HepG2 (cell line): ENCODE results near the gene SMAD1. TPM values are rescaled to one million over a fixed set of nuclear protein-coding genes. Genes with fewer than 3 reads are reported as not detected.

Source experiments
- HNRNPUL1 ChIP-seq: fragments of 200-400 bp; formaldehyde crosslinking; IDR thresholded peaks from 2 replicates; pipeline ENCODE4 v1.6.1; 2017; ENCODE audit warnings: low read depth, mild to moderate bottlenecking, low read length, moderate library complexity
- HOXA9 ChIP-seq: sonication (generic); formaldehyde crosslinking; IDR thresholded peaks from 2 replicates; pipeline ENCODE4 v1.8.1; 2022; ENCODE audit warnings: missing genetic modification reagents, mild to moderate bottlenecking, moderate library complexity, borderline replicate concordance
- JUNB ChIP-seq: sonication (generic); formaldehyde crosslinking; IDR thresholded peaks from 2 replicates; pipeline ENCODE4 v1.8.0; 2022; ENCODE audit warnings: missing genetic modification reagents, mild to moderate bottlenecking, borderline replicate concordance
- MED1 ChIP-seq: sonication (generic); formaldehyde crosslinking; IDR thresholded peaks from 2 replicates; pipeline ENCODE4 v1.4.0; 2020; ENCODE audit warnings: missing genetic modification reagents
- MED13 ChIP-seq: sonication (generic); formaldehyde crosslinking; IDR thresholded peaks from 2 replicates; pipeline ENCODE4 v1.5.0; 2020; ENCODE audit warnings: missing genetic modification reagents
- PRPF4 ChIP-seq: fragments of 200-400 bp; formaldehyde crosslinking; IDR thresholded peaks from 2 replicates; pipeline ENCODE4 v1.6.1; 2016; ENCODE audit warnings: low read length, low read depth; ENCODE audit not compliant: poor library complexity, severe bottlenecking
- SIN3B ChIP-seq: fragments of 150-350 bp; IDR thresholded peaks from 2 replicates; pipeline ENCODE4 v1.6.1; 2014; ENCODE audit warnings: low read length
- TARDBP ChIP-seq: sonication (generic); formaldehyde crosslinking; IDR thresholded peaks from 2 replicates; pipeline ENCODE4 v1.8.0; 2022; ENCODE audit warnings: mild to moderate bottlenecking, missing genetic modification reagents
- TEAD3 ChIP-seq: optimal IDR thresholded peaks from 2 replicates; pipeline ENCODE3; 2016; ENCODE audit warnings: borderline replicate concordance
- ZKSCAN8 ChIP-seq: IDR thresholded peaks from 2 replicates; pipeline ENCODE4 v1.6.1; 2016; ENCODE audit warnings: borderline replicate concordance, missing genetic modification reagents, missing compliant biosample characterization
- ZMAT3 ChIP-seq: sonication (generic); formaldehyde crosslinking; conservative IDR thresholded peaks from 2 replicates; pipeline ENCODE4 v1.7.0; 2021; ENCODE audit warnings: missing genetic modification reagents
- ZNF121 ChIP-seq: sonication (generic); formaldehyde crosslinking; IDR thresholded peaks from 2 replicates; pipeline ENCODE4 v1.5.0; 2020; ENCODE audit warnings: mild to moderate bottlenecking, missing genetic modification reagents
- ZNF329 ChIP-seq: sonication (generic); formaldehyde crosslinking; IDR thresholded peaks from 2 replicates; pipeline ENCODE4 v1.9.0; 2021; ENCODE audit warnings: low read depth, mild to moderate bottlenecking, missing genetic modification reagents
- ZNF446 ChIP-seq: sonication (generic); formaldehyde crosslinking; IDR thresholded peaks from 2 replicates; pipeline ENCODE4 v1.5.0; 2020; ENCODE audit warnings: mild to moderate bottlenecking, missing genetic modification reagents
- ZNF703 ChIP-seq: sonication (generic); formaldehyde crosslinking; IDR thresholded peaks from 2 replicates; pipeline ENCODE4 v1.5.1; 2020; ENCODE audit warnings: missing genetic modification reagents, mild to moderate bottlenecking, moderate library complexity, borderline replicate concordance
- ZNF720 ChIP-seq: sonication (generic); formaldehyde crosslinking; IDR thresholded peaks from 2 replicates; pipeline ENCODE4 v1.4.0; 2020; ENCODE audit warnings: missing genetic modification reagents
- ZNF773 ChIP-seq: sonication (generic); formaldehyde crosslinking; IDR thresholded peaks from 2 replicates; pipeline ENCODE4 v1.4.0; 2020; ENCODE audit warnings: missing genetic modification reagents, borderline replicate concordance
- polyA plus RNA-seq, 8 experiments: library from polyadenylated mRNA; depleted of rRNA in 3 of 8; stranded (reverse) in 7 of 8; unstranded in 1 of 8; fragments of >200 nt; fragmentation: Illumina TruSeq in 4 of 8; extraction: Trizol in 4 of 8; gene quantifications; 2 replicates each; pipeline versions ENCODE4 v1.2.1 to v1.2.3, GENCODE V29; 2011 to 2016; ENCODE audit warnings: low read depth in 4 of 8, missing spikeins in 1 of 8, mixed read lengths in 1 of 8; ENCODE audit not compliant: insufficient read depth in 1 of 8
- total RNA-seq, 5 experiments: library from RNA; depleted of rRNA; stranded (reverse); fragments of >200 nt; fragmentation: Illumina TruSeq; extraction: Trizol; gene quantifications; 2 replicates each; pipeline ENCODE4 v1.2.3, GENCODE V29; 2016; ENCODE audit warnings: low read depth in 1 of 5
- TF ChIP-seq, protein P1 (sequence below), 2 experiments: sonication (generic) in 1 of 2; formaldehyde crosslinking in 1 of 2; IDR thresholded peaks; 2 replicates each; pipeline versions ENCODE4 v1.4.0 to v1.6.1; 2018 to 2020; ENCODE audit warnings: missing genetic modification reagents in 2 of 2, borderline replicate concordance in 1 of 2, low read depth in 1 of 2, mild to moderate bottlenecking in 1 of 2, missing biosample characterization in 1 of 2
- TF ChIP-seq, protein P2 (sequence below): sonication (generic); formaldehyde crosslinking; IDR thresholded peaks from 2 replicates; pipeline ENCODE4 v1.4.0; 2020; ENCODE audit warnings: mild to moderate bottlenecking, missing genetic modification reagents
- TF ChIP-seq, protein P3 (sequence below), 2 experiments: fragments of 450-650 bp in 1 of 2; sonication (generic) in 1 of 2; formaldehyde crosslinking; IDR thresholded peaks; 2 replicates each; pipeline versions ENCODE4 v1.5.0 to v1.8.0; 2020 to 2022; ENCODE audit warnings: mild to moderate bottlenecking in 1 of 2, missing genetic modification reagents in 1 of 2
- TF ChIP-seq, protein P4 (sequence below): sonication (generic); formaldehyde crosslinking; IDR thresholded peaks from 2 replicates; pipeline ENCODE4 v1.8.1; 2023; ENCODE audit warnings: mild to moderate bottlenecking, moderate library complexity, missing genetic modification reagents
- TF ChIP-seq, protein P5 (sequence below): sonication (generic); formaldehyde crosslinking; IDR thresholded peaks from 2 replicates; pipeline ENCODE4 v1.5.0; 2020; ENCODE audit warnings: missing genetic modification reagents

SMAD1 gene
- total and polyA plus RNA-seq, 2 of the 13 experiments (the other 11 are each of a cell fraction or from before 2014, with no cell fraction given): 12.7 to 16.6 TPM

DNA sequence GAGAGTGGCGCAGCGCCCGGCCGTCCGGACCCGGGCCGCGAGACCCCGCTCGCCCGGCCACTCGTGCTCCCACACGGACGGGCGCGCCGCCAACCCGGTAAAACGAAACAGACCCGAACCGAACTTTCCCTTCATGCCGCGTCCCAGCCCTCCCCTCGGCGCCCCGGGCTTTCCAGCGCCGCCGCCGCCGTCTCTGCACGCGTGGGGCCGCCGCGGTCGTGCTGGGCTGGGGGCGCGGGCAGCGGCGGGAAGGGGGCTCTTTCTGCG is 222 bp downstream of the SMAD1 start (continued):
- TF ChIP-seq, protein P1, sequence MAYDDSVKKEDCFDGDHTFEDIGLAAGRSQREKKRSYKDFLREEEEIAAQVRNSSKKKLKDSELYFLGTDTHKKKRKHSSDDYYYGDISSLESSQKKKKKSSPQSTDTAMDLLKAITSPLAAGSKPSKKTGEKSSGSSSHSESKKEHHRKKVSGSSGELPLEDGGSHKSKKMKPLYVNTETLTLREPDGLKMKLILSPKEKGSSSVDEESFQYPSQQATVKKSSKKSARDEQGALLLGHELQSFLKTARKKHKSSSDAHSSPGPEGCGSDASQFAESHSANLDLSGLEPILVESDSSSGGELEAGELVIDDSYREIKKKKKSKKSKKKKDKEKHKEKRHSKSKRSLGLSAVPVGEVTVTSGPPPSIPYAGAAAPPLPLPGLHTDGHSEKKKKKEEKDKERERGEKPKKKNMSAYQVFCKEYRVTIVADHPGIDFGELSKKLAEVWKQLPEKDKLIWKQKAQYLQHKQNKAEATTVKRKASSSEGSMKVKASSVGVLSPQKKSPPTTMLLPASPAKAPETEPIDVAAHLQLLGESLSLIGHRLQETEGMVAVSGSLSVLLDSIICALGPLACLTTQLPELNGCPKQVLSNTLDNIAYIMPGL (CRISPR knock-in tag; IDR thresholded peaks at IDR 0.05; ENCODE audit: borderline replicate concordance in 1 of 2, low read depth in 1 of 2): no peak
- TF ChIP-seq ZMAT3: no peak
- no peak for TF ChIP-seq ZNF329
- no peak for TF ChIP-seq ZKSCAN8
- TF ChIP-seq, protein P2, sequence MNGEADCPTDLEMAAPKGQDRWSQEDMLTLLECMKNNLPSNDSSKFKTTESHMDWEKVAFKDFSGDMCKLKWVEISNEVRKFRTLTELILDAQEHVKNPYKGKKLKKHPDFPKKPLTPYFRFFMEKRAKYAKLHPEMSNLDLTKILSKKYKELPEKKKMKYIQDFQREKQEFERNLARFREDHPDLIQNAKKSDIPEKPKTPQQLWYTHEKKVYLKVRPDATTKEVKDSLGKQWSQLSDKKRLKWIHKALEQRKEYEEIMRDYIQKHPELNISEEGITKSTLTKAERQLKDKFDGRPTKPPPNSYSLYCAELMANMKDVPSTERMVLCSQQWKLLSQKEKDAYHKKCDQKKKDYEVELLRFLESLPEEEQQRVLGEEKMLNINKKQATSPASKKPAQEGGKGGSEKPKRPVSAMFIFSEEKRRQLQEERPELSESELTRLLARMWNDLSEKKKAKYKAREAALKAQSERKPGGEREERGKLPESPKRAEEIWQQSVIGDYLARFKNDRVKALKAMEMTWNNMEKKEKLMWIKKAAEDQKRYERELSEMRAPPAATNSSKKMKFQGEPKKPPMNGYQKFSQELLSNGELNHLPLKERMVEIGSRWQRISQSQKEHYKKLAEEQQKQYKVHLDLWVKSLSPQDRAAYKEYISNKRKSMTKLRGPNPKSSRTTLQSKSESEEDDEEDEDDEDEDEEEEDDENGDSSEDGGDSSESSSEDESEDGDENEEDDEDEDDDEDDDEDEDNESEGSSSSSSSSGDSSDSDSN (CRISPR knock-in tag): peak; percentile 69; the same call in 1 of the 2 replicates
- TF ChIP-seq, protein P3, sequence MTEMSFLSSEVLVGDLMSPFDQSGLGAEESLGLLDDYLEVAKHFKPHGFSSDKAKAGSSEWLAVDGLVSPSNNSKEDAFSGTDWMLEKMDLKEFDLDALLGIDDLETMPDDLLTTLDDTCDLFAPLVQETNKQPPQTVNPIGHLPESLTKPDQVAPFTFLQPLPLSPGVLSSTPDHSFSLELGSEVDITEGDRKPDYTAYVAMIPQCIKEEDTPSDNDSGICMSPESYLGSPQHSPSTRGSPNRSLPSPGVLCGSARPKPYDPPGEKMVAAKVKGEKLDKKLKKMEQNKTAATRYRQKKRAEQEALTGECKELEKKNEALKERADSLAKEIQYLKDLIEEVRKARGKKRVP (CRISPR knock-in tag; IDR thresholded peaks at IDR 0.05): no peak
- no peak for TF ChIP-seq MED13
- TF ChIP-seq, protein P4, sequence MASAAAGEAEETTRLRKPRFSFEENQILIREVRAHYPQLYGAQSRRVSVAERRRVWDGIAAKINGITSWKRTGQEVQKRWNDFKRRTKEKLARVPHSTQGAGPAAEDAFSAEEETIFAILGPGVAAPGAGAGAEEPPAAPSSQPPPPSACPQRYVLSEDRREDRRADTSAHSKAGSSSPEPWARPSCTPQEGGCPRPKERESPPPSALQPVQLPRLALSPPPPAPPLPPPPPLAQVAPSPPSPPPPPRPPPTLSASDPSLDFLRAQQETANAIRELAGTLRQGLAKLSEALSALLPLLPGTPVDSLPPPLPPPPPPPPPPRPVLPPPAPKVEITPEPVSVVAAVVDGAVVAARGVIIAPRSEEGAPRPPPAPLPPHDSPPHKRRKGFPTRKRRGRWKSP: 0 out of 2 replicates have a peak, but pooled peaks have one; percentile 16
- no peak for TF ChIP-seq HOXA9
- 0 out of 2 replicates have a peak, but pooled peaks have one; percentile 12 for TF ChIP-seq ZNF446 (CRISPR knock-in tag)
- TF ChIP-seq ZNF773 (CRISPR knock-in tag): no peak; the same call in 1 of the 2 replicates
- 0 out of 2 replicates have a peak, but pooled peaks have one; percentile 53 for TF ChIP-seq ZNF121 (CRISPR knock-in tag)
- TF ChIP-seq JUNB (CRISPR knock-in tag): no peak
- TF ChIP-seq ZNF703 (CRISPR knock-in tag): no peak
- TF ChIP-seq MED1 (CRISPR knock-in tag): no peak
- TF ChIP-seq TARDBP (CRISPR knock-in tag): no peak
- TF ChIP-seq HNRNPUL1: no peak
- TF ChIP-seq SIN3B: no peak
- TF ChIP-seq, protein P5, sequence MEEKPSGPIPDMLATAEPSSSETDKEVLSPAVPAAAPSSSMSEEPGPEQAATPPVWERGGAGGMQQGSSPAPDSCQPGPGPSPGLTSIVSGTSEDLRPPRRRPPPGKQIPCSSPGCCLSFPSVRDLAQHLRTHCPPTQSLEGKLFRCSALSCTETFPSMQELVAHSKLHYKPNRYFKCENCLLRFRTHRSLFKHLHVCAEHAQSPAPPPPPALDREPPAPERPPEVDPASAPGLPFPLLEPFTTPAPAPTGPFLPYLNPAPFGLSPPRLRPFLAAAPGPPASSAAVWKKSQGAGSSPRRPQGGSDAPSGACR (CRISPR knock-in tag): no peak
- no peak for TF ChIP-seq PRPF4
- TF ChIP-seq TEAD3: no peak
- no peak for TF ChIP-seq ZNF720 (CRISPR knock-in tag)
